Measurements from ENCODE around the gene LYZL1. TPM values are rescaled to one million over a fixed set of nuclear protein-coding genes. Genes with fewer than 3 reads are reported as not detected.

Gene LYZL1
- total RNA-seq, 1 donor: not detected

DNA sequence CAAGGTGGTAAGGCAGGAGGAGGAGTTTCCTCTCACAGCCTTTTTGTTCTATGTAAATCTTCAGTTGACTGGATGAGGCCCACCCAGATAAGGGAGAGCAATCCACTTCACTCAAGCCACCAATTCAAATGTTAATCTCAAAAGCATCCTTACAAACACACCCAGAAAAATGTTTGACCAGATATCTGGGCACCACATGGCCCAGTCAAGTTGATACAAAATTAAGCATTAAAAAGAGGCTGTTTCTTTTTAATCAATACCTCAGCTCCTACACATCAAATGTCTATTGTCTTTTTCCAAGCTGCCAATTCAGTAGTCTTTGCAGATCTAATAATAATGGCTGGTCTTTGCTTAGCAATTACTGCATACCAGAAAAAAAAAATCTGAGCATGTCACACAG lies 18.0 kb upstream of the LYZL1 start:
- no peak overlapping the region for H3K4me3 ChIP-seq (ENCODE audit: low read depth, low read length)
- TF ChIP-seq, protein P1, sequence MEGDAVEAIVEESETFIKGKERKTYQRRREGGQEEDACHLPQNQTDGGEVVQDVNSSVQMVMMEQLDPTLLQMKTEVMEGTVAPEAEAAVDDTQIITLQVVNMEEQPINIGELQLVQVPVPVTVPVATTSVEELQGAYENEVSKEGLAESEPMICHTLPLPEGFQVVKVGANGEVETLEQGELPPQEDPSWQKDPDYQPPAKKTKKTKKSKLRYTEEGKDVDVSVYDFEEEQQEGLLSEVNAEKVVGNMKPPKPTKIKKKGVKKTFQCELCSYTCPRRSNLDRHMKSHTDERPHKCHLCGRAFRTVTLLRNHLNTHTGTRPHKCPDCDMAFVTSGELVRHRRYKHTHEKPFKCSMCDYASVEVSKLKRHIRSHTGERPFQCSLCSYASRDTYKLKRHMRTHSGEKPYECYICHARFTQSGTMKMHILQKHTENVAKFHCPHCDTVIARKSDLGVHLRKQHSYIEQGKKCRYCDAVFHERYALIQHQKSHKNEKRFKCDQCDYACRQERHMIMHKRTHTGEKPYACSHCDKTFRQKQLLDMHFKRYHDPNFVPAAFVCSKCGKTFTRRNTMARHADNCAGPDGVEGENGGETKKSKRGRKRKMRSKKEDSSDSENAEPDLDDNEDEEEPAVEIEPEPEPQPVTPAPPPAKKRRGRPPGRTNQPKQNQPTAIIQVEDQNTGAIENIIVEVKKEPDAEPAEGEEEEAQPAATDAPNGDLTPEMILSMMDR (IDR thresholded peaks at IDR 0.05; ENCODE audit: insufficient read depth, low read depth, low read length): no peak
- DNase-seq (ENCODE audit: low read depth): no peak

DNA sequence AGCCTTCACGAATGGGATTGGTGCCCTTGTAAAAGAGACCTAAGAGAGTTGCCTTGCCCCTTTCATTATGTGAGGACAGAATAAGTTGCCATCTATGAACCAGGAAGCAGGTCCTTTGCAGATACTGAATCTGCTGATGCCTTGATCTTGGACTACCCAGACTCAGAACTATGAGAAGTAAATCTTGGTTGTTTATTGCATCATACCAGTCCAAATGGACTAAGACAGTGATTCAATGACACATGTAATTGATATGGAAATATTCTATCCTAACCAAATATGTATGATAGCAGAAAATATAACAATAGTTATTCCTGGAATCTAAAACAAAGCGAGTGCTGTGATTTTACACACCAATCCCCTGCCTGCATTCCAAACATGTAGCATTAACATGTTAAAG lies 17.0 kb upstream of the LYZL1 start:
- TF ChIP-seq, protein P1 (IDR thresholded peaks at IDR 0.05; ENCODE audit: insufficient read depth, low read depth, low read length): no peak
- H3K4me3 ChIP-seq (ENCODE audit: low read depth, low read length): no peak overlapping the region
- no peak for DNase-seq (ENCODE audit: low read depth)

DNA sequence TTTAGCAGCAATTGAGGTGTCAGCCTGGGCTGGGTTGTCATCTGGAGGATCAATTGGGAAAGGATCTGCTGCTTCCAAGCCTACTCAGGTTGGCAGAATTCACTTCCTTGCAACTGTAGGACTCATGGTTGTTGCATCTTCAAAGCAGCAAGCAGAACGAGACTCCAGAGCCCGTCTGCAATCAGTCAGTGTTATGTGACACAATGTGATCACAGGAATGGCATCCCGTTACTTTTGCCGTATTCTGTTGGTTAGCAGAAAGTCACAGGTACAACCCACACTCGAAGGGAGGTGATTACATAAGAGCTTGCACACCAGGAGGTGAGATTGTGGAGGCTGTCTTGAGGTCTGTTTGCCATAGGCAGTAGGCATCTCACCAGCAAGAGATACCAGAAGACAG lies 15.4 kb upstream of the LYZL1 start:
- DNase-seq (ENCODE audit: low read depth): no peak
- H3K4me3 ChIP-seq (ENCODE audit: low read depth, low read length): no peak overlapping the region
- TF ChIP-seq, protein P1 (IDR thresholded peaks at IDR 0.05; ENCODE audit: insufficient read depth, low read depth, low read length): no peak

DNA sequence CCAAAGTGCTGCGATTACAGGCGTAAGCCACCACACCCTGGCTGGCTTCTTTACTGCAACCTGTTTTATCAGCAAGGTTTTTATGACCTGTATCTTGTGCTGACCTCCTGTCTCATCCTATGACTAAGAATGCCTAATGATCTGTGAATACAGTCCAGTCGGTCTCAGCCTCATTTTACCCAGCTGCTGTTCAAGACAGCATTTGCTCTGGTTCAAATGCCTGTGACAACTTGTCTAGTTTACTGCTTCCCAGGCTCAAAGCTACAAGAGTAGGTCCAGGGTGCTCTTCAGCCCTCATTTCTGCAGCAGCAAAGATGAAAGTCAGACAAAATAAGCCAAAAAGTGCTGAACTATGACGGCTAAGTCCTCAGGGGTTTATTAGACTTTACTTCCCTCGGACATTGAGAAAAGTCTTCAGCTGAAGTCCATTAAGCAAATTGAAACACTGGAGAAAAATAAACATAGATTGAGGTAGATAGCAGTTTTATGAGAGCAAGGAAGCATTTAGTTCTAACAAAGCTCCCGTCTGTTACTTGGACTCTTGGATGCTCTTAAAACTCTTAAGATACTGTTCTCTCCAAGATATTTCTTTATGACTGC lies 12.5 kb upstream of the LYZL1 start:
- H3K4me3 ChIP-seq (ENCODE audit: low read depth, low read length): no peak overlapping the region
- TF ChIP-seq, protein P1 (IDR thresholded peaks at IDR 0.05; ENCODE audit: insufficient read depth, low read depth, low read length): no peak
- peak; percentile 74 for DNase-seq (ENCODE audit: low read depth)

DNA sequence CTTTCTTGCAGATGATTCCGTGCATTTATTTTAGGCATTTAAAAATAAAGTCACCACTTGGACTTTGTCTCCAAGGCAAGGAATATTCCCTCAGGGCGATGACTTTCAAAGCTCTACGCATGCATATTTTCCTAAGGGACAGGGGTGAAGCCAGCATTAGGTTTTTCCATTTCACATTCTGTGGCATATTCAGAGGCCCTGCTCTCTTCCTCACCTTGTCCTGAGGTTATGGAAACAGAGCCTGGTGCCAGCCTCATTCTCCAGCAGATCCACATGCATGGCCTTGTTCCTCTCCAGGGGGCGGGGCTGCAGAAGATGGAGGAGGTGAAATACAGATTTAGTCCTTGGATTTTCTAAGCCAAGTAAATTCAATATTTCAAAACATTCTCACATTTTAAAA lies 11.6 kb upstream of the LYZL1 start:
- TF ChIP-seq, protein P1 (IDR thresholded peaks at IDR 0.05; ENCODE audit: insufficient read depth, low read depth, low read length): no peak
- DNase-seq (ENCODE audit: low read depth): no peak
- no peak overlapping the region for H3K4me3 ChIP-seq (ENCODE audit: low read depth, low read length)

DNA sequence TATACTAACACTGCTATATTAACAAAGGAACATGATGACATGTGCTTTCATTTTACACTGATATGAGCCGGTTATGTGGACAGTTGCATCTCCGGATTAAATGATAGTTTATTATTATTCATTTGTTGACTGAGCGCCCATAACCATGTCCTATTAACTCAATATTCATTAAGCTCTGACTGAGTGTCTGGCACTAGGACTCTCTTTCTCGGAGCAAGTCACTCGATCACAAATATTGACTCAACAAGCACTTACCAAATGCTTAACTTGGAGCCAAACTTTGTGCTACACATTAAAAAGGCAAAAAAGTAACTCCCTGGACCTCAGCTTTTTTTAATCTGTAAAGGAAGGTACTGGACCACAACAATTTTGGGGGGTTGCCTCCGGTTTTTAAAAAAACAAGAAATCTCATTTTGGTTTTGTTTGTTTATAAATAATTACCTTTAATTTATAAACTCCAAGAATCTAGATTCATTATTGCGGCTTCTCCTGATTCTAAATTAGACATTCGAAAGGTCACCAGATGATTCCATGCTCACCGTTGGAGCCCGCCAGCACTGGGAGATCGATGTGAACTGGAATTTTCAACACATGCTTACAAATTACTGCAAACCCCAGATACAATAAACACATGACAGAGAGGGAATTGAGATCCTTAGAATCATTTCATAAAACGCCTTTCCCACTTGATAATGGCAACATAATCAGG lies 8.9 kb upstream of the LYZL1 start:
- TF ChIP-seq, protein P1 (IDR thresholded peaks at IDR 0.05; ENCODE audit: insufficient read depth, low read depth, low read length): no peak
- no peak overlapping the region for H3K4me3 ChIP-seq (ENCODE audit: low read depth, low read length)
- DNase-seq (ENCODE audit: low read depth): no peak
